GM21576 (cell line): ENCODE results near the gene MARCHF10.
"Not testable (repeated sequence)": the region's sequence is repeated elsewhere in the genome, so short reads cannot be mapped to it uniquely, and the experiment has no call there.

Experiments
- ATAC-seq: cut with Tn5 transposase; IDR thresholded peaks from one replicate; pipeline ENCODE4 v1.9.1; 2021; ENCODE audit warnings: mild to moderate bottlenecking, moderate library complexity; ENCODE audit not compliant: unreplicated experiment

MARCHF10 gene

DNA sequence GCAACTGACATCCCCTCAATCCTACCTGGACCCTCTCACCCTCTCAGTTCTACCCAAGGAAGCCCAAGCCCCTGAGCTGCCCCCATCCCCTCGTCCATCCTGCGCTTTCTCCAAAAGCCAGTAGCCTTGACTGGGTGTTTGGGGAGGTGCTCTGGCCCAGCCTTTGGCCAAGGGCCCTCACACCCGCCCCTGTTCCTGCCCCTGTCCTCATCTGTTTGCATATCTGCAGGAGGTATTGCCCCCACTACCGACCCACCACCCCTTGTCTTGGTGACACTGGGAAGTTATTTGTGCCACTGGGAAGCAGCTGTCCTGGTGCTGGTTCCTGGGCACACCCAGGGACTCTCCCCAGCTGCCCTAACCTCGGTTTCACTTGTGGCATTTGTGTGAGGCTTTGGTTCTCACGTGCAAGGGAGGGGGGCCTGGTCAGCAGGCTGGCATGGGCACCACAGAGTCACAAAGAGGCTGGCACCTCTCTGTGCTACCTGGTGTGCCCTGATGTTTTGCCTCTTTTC, 105.3 kb downstream of the MARCHF10 start:
- ATAC-seq = no peak

DNA sequence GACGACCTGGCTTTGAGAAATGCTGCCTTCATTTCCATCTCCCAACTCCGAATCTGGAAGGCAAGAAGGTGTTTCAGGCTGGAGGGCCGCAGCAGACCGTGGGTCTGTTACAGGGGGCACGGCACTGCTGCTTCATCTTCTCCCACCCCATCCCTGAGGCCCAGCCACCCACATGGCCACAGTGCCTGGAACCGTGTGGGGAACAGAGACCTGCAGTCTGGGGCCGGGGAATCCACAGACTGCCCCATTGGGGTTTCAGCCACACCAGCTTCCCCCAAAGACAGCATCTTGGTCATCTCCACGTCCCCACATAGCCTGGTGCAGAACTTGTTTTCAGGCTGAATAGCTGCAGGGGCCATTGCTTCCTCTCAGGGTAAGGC, 106.4 kb downstream of the MARCHF10 start:
- ATAC-seq = no peak

DNA sequence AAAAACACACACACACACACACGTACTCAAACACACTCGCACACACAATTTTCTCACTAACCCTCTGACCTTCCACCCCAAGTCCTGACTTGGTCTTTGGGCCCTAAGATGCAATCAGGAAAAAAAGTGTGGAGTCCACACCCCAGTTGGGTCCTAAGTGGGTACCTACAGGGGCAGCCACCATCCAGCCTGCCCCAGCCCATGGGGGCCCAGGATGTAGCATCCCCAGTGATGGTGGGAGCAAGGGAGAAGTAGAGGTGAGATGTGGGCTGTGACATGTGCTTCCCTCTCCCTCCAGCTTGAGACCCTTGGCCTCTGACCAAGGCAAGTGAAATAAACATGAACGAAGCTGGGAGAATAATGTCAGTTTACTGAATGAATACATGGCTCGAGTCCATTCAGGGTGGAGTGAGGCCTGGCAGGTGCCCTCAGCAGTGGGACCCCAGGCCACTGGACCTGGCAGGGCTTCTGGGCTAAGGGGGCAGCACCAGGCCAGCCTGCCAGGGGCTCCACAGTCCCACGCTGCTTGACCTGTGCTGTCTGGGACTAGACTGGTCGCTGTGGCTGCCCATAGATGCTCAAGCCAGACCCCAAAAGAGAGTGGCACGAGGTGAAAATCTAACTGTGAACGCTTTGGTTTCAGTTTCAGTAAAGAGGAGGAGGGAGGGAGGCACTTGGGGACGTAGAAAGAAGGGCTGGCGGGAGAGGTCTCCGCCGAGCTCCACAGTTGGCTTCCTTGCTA, 107.0 kb downstream of the MARCHF10 start:
- no peak for ATAC-seq

DNA sequence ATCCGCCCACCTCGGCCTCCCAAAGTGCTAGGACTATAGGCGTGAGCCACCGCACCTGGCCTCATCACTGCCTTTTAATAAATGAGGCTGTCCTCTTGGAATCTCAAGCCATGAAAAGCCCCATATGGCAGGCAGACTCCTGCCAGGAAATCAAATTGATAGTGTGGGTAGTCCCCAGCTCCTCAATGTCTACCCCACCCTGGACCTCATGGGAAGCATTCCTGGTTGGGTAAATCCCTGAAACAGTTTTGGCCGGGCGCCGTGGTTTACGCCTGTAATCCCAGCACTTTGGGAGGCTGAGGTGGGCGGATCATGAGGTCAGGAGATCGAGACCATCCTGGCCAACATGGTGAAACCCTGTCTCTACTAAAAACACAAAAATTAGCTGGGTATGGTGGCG, 109.7 kb downstream of the MARCHF10 start:
- ATAC-seq = not testable (repeated sequence)

DNA sequence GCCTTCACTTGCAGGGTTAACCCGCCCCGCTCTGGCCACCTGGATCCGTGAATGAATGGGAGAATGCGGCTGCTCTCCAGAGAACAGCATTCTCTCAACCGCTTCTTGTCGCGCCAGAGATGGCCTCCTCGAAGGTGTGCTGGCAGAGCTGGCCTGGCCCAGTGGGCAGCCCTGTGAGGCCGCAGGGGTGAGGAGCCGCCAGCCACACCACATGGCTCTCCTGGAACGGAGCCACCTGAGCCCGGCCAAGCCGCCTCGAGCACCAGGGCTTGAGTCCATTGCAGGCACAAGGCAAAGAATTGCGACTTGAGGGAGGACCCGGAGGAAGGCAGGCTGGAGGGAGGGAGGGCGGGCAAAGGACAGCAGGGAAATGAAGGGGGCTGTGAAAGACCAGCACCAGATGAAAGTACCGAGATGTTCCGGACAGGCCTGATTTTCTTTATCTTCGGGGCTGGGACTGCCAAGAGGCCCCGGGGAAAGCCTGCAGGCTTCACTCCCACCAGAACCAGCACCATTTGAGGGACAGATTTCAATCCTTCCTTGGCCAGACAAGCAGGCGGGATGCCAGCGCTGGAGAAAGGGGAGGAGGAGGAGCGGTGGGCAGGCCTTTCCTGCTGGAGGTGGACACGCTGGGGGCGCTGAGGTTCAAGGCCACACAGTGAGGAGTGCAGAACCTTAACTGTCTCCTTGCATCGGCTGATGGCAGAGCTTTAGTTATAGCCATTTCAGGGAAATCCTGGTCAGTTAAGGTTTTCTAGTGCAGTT, 111.2 kb downstream of the MARCHF10 start:
- no peak for ATAC-seq

DNA sequence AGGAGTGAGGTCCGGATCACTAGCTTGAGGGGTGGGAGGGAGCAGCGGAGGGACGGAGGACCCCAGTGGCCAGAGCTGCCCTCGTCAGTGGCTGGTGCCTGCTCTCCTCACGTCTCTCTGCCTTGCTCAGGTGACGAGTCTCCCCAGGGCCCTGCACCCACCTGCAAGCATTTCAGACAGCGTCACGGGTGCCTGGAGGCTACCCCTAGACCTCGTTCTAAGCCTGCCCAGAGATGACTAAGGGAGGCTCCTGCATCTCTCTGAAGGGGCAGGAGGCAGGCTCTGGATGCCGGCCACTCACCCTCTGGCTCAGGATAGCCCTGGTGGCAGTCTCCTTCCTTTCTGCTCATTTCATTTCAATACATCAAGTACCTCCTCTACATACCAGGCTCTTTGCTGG, 111.9 kb downstream of the MARCHF10 start:
- ATAC-seq = no peak

DNA sequence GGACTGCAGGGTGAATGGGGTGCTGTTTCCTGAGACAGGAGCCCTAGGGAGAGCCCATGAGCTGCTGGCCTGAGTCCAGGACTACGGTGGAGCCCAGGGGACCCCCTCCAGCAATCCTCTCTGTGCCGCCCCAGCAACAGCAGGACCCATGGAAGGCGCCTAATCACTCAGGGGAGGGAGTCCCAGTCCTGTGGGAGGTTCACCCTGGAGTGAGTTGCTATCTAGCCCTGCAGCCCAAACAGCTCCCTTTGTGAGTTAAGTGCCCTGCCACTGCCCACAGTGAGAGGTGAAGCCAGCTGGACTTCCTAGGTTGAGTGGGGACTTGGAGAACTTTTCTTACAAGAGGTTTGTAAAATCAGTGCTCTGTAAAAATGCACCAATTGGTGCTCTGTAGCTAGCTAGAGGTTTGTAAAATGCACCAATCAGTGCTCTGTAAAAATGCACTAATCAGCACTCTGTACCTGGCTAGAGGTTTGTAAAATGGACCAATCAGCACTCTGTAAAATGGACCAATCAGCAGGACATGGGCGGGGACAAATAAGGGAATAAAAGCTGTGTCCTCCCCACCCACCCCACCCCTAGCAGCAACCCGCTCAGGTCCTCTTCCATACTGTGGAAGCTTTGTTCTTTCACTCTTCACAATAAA, 112.9 kb downstream of the MARCHF10 start:
- ATAC-seq = not testable (repeated sequence)

DNA sequence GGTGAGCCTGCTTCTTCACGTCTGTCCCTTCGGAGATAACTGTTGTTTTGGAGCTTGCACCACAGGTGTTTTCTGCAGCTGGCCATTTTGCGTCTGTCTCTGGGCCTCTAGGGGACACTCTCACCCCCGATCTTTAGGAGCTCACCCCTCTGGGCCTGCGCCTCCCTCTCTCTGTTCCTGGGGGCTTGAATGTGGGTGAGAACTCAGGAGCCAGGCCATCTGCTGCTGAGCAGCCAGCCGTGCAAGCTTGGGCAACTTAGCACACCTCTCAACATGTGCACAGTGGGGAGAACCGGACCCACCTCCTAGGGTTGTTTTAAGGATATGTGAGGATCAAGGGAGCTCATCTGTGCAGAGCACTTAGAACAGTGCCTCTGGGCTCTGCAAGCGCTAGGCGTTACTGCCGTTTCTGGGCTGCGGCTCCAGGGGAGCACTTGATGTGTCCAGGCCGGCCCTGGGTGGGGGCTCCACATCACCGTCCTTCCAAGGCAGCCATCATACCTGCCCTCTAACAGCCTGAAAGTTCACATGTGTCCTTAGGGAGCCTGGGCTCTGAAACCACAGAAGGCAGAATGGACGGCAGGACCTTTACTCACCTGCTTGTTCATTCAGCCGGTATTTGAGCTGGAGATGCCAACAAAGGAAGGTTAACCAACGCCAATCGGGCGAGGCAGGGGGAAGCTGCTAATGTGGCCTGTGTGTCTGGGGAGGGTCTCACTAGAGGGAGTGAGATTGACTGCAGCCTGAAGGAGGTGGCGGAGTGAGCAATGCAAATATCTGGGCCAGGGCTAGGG, 114.3 kb downstream of the MARCHF10 start:
- no peak for ATAC-seq

DNA sequence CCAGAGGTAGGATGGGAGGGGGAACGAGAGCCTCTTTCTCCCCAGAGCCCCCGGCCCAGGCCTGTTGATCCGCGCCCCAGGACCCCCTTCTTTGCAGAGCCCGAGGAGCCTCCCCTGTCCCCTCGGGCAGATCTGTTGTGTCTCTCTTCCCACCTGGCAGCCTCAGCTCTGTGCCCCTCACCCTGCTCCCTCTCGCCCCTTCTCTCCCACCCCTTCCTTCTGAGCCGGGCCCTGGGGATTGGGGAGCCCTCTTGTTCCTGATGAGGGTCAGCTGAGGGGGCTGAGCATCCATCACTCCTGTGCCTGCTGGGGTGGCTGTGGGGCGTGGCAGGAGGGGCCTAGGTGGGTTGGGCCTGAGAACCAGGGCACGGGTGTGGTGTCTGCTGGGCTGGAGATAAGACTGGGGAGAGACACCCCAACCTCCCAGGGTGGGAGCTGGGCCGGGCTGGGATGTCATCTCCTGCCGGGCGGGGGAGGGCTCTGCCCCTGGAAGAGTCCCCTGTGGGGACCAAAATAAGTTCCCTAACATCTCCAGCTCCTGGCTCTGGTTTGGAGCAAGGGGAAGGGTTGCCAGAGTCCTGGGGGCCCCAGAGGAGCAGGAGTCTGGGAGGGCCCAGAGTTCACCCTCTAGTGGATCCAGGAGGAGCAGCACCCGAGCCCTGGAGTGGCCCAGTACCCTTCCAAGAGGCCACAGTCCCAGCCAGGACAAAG, 115.2 kb downstream of the MARCHF10 start:
- no peak for ATAC-seq

DNA sequence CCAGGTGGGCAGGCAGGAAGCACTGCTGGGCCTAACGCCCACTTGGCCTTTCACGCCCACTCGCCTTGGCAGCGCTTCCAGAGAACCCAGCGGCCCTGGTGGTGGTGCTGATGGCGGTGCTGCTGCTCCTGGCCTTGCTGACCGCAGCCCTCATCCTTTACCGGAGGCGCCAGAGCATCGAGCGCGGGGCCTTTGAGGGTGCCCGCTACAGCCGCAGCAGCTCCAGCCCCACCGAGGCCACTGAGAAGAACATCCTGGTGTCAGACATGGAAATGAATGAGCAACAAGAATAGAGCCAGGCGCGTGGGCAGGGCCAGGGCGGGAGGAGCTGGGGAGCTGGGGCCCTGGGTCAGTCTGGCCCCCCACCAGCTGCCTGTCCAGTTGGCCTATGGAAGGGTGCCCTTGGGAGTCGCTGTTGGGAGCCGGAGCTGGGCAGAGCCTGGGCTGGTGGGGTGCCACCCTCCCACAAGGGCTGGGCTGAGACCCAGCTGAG, 115.9 kb downstream of the MARCHF10 start:
- no peak for ATAC-seq

DNA sequence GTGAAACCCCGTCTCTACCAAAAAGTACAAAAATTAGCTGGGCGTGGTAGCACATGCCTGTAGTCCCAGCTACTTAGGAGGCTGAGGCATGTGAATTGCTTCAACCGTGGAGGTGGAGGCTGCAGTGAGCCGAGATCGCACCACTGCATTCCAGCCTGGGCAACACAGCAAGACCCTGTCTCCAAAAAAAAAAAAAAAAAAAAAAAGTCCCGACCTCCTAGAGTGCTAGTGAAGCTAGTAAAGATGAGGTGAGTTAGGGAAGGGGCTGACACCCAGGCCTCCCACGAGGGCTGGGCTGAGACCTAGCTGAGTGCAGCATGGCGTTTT, 116.6 kb downstream of the MARCHF10 start:
- not testable (repeated sequence) for ATAC-seq

DNA sequence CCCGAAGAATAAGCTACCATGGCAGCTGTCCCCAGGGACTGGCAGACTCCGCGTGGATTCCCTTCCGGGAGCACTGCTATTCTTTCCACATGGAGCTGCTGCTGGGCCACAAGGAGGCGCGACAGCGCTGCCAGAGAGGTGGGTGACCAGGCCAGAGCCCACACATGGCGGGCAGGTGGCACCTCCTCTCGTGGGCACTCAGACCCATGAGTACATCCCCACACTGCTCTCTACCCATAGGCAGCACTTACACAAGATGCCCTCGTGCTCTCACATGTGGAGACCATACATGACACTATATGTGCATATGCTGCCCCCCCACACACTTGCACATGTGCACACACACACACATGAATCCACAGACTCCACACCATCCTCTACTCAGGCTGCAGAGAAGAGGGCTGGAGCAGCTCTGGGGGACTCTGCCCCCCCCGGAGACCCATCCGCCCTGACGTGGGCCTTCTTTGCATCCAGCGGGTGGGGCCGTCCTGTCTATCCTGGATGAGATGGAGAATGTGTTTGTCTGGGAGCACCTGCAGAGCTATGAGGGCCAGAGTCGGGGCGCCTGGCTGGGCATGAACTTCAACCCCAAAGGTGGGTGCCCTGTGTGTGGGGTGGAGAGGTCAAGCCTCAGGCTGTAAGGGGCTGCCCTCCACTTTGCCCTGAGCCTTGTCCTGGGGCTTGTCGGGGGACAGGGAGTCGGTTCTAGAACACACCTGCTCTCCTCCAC, 117.8 kb downstream of the MARCHF10 start:
- ATAC-seq = no peak

DNA sequence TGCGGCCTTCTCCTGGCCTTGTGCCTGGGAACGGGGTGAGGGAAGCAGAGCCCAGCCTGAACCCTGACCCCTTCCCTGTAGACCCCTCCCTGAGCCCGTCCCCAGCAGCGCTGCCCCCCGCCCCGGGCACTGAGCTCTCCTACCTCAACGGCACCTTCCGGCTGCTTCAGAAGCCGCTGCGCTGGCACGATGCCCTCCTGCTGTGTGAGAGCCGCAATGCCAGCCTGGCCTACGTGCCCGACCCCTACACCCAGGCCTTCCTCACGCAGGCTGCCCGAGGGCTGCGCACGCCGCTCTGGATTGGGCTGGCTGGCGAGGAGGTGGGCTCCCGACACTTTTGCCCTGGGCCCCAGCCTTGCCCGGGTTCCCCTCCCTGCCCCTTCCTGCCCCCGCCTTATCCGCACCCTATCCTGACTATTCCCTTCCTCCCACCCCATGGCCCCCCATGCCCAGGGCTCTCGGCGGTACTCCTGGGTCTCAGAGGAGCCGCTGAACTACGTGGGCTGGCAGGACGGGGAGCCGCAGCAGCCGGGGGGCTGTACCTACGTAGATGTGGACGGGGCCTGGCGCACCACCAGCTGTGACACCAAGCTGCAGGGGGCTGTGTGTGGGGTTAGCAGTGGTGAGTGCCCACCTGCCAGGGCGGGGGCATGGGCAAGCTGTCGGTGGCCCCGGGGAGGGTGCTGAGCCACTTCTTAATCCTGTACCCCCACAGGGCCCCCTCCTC, 118.5 kb downstream of the MARCHF10 start:
- ATAC-seq = no peak

DNA sequence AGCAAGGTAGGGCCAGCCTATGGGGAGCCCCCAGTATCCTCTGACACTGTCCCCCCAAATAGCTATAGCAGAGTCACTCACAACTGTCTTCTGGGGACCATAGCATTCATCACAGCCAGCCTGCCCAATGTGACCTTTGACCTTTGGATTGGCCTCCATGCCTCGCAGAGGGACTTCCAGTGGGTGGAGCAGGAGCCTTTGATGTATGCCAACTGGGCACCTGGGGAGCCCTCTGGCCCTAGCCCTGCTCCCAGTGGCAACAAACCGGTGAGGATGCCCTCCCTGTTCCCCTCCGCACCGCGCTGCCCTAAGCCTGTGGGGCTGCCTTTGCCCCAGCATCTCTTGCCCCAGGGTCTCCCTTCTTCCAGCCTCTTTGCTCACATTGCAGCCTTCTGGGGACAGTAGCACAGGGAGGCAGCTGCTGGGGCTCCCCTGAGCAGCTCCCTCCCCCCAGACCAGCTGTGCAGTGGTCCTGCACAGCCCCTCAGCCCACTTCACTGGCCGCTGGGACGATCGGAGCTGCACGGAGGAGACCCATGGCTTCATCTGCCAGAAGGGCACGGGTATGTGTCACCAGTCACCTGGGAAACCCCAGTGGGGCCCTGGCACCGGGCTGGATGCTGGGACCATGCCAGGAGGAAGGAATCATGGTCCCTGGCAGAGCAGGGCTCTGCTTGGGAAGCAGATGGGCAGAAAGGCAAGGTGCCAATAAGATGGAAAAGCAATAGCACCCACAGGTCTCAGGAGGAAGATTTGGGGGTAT, 119.5 kb downstream of the MARCHF10 start:
- no peak for ATAC-seq

DNA sequence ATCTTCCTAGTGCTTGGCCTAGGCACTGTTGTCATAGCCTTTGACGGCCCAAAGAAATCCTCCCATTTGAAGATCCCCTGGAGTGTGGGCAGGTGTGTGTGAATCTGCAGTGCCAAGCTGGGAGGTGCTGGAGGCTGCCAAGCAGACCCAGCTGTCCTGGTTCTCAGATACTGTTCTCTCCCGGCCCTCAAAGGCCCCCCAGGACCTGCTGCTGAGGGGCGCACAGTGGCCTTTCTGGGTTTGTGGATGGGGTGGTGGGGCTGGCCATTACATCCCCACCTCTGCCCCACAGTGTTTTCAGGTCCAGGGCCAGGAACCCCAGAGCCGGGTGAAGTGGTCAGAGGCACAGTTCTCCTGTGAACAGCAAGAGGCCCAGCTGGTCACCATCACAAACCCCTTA, 120.1 kb downstream of the MARCHF10 start:
- no peak for ATAC-seq

DNA sequence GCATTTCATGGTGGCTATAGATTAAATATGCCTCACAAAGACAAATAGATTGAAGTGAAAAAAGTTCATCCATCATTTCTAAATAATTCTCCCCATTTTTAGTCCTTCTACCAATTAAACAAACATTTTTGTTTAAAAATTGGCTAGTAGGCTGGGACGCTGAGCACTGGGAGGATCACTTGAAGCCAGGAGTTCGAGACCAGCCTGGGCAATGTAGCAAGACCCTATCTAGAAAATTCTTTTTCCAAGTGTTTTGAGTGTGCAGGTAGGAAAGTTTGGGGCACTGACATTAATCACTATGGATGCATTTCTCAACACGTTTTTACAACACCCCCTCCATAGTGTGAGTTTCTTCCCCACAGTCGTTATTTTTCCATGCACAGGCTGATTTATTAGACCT, 123.9 kb downstream of the MARCHF10 start:
- no peak for ATAC-seq

DNA sequence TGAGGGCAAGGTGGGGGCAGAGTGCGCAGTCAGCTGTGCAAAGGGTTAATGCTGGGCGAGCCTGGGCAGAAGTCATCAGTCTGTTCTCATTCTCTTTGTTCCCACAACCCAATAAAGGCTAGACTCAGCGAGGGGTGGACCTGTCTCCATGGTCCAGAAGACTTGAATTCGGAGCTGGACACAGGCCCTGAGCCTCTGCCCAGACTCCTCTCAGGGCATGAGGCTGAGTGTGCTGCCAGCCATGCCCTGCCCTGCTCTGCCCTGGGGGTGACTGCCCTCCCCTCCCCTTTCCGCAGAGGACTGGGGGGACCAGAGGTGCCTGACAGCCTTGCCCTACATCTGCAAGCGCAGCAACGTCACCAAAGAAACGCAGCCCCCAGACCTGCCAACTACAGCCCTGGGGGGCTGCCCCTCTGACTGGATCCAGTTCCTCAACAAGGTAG, 126.2 kb downstream of the MARCHF10 start:
- ATAC-seq = no peak
